WTC11 (cell line): ENCODE results near the gene SLC6A9.

ENCODE experiments used
- ATF1 ChIP-seq: sonication (generic); formaldehyde crosslinking; IDR thresholded peaks from 2 replicates; pipeline ENCODE4 v1.8.1; 2023; ENCODE audit warnings: mild to moderate bottlenecking, moderate library complexity, missing genetic modification reagents
- ATF3 ChIP-seq: sonication (generic); formaldehyde crosslinking; conservative IDR thresholded peaks from 2 replicates; pipeline ENCODE4 v1.8.1; 2022; ENCODE audit warnings: mild to moderate bottlenecking, missing genetic modification reagents
- CREM ChIP-seq: sonication (generic); formaldehyde crosslinking; IDR thresholded peaks from 2 replicates; pipeline ENCODE4 v1.8.1; 2022; ENCODE audit warnings: mild to moderate bottlenecking, missing genetic modification reagents, moderate library complexity
- NR3C1 ChIP-seq: sonication (generic); formaldehyde crosslinking; conservative IDR thresholded peaks from 2 replicates; pipeline ENCODE4 v1.8.1; 2023; ENCODE audit warnings: low read depth, mild to moderate bottlenecking, missing genetic modification reagents
- OVOL2 ChIP-seq: fragments of 250-450 bp; sonication (Bioruptor Pico); IDR thresholded peaks from 2 replicates; pipeline ENCODE4 v1.9.0; 2021; ENCODE audit warnings: mild to moderate bottlenecking, borderline replicate concordance
- TEAD4 ChIP-seq: sonication (generic); formaldehyde crosslinking; IDR thresholded peaks from 2 replicates; pipeline ENCODE4 v1.8.0; 2022; ENCODE audit warnings: mild to moderate bottlenecking, missing genetic modification reagents
- ZBTB21 ChIP-seq: sonication (generic); formaldehyde crosslinking; IDR thresholded peaks from 2 replicates; pipeline ENCODE4 v1.8.1; 2023; ENCODE audit warnings: mild to moderate bottlenecking, missing genetic modification reagents, borderline replicate concordance
- TF ChIP-seq, protein P1 (sequence below): fragments of 200-600 bp; IDR thresholded peaks from 2 replicates; pipeline ENCODE4 v1.8.0; 2022; ENCODE audit warnings: antibody characterized with exemption
- TF ChIP-seq, protein P2 (sequence below): sonication (generic); formaldehyde crosslinking; IDR thresholded peaks from 2 replicates; pipeline ENCODE4 v1.8.1; 2022; ENCODE audit warnings: mild to moderate bottlenecking, missing genetic modification reagents, moderate library complexity, borderline replicate concordance

DNA sequence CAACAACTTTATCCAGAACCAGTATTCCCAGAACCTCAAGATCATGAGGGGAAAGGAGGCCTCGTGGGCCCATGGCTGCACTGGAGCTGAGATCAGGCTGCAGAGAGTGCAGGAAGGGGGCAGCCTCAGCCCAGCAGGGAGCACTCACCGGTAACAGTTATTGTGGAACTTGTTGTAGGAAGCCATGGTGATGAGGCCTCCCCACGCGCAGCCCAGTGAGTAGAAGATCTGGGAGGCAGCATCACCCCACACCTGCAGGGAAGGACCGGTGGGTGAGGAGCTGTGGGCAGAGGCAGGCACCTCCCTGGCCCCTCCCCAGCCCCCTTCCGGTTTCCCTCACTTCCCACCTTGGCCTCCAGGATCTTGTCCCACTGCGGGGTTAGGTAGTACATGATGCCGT lies 29.1 kb downstream of the SLC6A9 start:
- TF ChIP-seq, protein P1, sequence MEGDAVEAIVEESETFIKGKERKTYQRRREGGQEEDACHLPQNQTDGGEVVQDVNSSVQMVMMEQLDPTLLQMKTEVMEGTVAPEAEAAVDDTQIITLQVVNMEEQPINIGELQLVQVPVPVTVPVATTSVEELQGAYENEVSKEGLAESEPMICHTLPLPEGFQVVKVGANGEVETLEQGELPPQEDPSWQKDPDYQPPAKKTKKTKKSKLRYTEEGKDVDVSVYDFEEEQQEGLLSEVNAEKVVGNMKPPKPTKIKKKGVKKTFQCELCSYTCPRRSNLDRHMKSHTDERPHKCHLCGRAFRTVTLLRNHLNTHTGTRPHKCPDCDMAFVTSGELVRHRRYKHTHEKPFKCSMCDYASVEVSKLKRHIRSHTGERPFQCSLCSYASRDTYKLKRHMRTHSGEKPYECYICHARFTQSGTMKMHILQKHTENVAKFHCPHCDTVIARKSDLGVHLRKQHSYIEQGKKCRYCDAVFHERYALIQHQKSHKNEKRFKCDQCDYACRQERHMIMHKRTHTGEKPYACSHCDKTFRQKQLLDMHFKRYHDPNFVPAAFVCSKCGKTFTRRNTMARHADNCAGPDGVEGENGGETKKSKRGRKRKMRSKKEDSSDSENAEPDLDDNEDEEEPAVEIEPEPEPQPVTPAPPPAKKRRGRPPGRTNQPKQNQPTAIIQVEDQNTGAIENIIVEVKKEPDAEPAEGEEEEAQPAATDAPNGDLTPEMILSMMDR, result no peak
- TF ChIP-seq ZBTB21 (CRISPR knock-in tag), result no peak
- TF ChIP-seq ATF3 (CRISPR knock-in tag), result no peak
- TF ChIP-seq TEAD4 (CRISPR knock-in tag), result no peak
- TF ChIP-seq OVOL2 (CRISPR knock-in tag), result no peak
- no peak for TF ChIP-seq ATF1 (CRISPR knock-in tag)
- TF ChIP-seq CREM (CRISPR knock-in tag), result no peak
- TF ChIP-seq NR3C1 (CRISPR knock-in tag), result no peak
- TF ChIP-seq, protein P2, sequence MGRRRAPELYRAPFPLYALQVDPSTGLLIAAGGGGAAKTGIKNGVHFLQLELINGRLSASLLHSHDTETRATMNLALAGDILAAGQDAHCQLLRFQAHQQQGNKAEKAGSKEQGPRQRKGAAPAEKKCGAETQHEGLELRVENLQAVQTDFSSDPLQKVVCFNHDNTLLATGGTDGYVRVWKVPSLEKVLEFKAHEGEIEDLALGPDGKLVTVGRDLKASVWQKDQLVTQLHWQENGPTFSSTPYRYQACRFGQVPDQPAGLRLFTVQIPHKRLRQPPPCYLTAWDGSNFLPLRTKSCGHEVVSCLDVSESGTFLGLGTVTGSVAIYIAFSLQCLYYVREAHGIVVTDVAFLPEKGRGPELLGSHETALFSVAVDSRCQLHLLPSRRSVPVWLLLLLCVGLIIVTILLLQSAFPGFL (CRISPR knock-in tag), result no peak
